ENCODE measurements around the gene PRKCB.

PRKCB gene

GRCh38 chr16:24118126-24118821 lies 282.5 kb downstream of the PRKCB start (continued):
- no peak for TF ChIP-seq BCL11B (tag by site-specific recombination; IDR thresholded peaks at IDR 0.05; ENCODE audit: low read depth)
- no peak for TF ChIP-seq ZNF670 (tag by site-specific recombination; IDR thresholded peaks at IDR 0.05; ENCODE audit: low read depth)
- no peak for TF ChIP-seq ZIC2 (tag by site-specific recombination; IDR thresholded peaks at IDR 0.05)
- peak; percentile 71; the same call in 1 of the 2 replicates for TF ChIP-seq ZBTB17 (tag by site-specific recombination; IDR thresholded peaks at IDR 0.05)
- TF ChIP-seq ZNF398 (tag by site-specific recombination; IDR thresholded peaks at IDR 0.05): no peak
- TF ChIP-seq ZNF48 (tag by site-specific recombination; IDR thresholded peaks at IDR 0.05): no peak
- TF ChIP-seq OVOL3 (tag by site-specific recombination; IDR thresholded peaks at IDR 0.05): no peak
- TF ChIP-seq ZNF16 (tag by site-specific recombination; IDR thresholded peaks at IDR 0.05; ENCODE audit: low read depth): no peak
- no peak for TF ChIP-seq ZNF19 (tag by site-specific recombination; IDR thresholded peaks at IDR 0.05; ENCODE audit: low read depth)

GRCh38 chr16:24119807-24120206 lies 284.0 kb downstream of the PRKCB start:
- ChIA-PET POLR2A (no interaction called here), CTCF (interaction anchor here (0.7 kb wide), 1 partner anchor 396 kb away, joined by 5 read pairs; no protein-coding TSS in a partner anchor)
- Histone ChIP-seq H3K9me3 (ENCODE audit: control insufficient read depth, insufficient read depth, low read depth, low read length) (no peaks in the 10 kb centered on the region), H3K36me3 (ENCODE audit: control insufficient read depth in 2 of 2, insufficient read depth in 1 of 2, low read length in 2 of 2) (no peaks in the 10 kb centered on the region), H3K27ac (ENCODE audit: extremely low read depth, low read depth, low read length) (no peak overlapping the region), H3K4me3 (ENCODE audit: low read depth, low read length) (no peak overlapping the region), H3K4me1 (ENCODE audit: control insufficient read depth, insufficient read depth, low read length) (peaks cover 7% of the 10 kb centered on the region; the same call in 1 of the 2 replicates)
- no peak for TF ChIP-seq ZNF624 (tag by site-specific recombination; IDR thresholded peaks at IDR 0.05)
- no peak for TF ChIP-seq ZNF132 (tag by site-specific recombination; IDR thresholded peaks at IDR 0.05; ENCODE audit: borderline replicate concordance)
- TF ChIP-seq ZSCAN5A (tag by site-specific recombination; IDR thresholded peaks at IDR 0.05): no peak
- no peak for TF ChIP-seq ZNF239 (tag by site-specific recombination; IDR thresholded peaks at IDR 0.05)

GRCh38 chr16:24123275-24123674 lies 287.5 kb downstream of the PRKCB start:
- H3K9me3 ChIP-seq (ENCODE audit: control insufficient read depth, insufficient read depth, low read depth, low read length): no peaks in the 10 kb centered on the region
- no peak for TF ChIP-seq KLF10 (tag by site-specific recombination; IDR thresholded peaks at IDR 0.05)
- TF ChIP-seq ZNF623 (tag by site-specific recombination; IDR thresholded peaks at IDR 0.05): peak; percentile 83; the same call in 1 of the 2 replicates
- TF ChIP-seq ZNF239 (tag by site-specific recombination; IDR thresholded peaks at IDR 0.05): no peak
- no peak for TF ChIP-seq ZBTB10 (tag by site-specific recombination; IDR thresholded peaks at IDR 0.05)
- ChIA-PET POLR2A (no interaction called here), CTCF (no interaction called here)
- no peak overlapping the region for H3K4me3 ChIP-seq (ENCODE audit: low read depth, low read length)
- no peaks in the 10 kb centered on the region for H3K36me3 ChIP-seq (ENCODE audit: control insufficient read depth in 2 of 2, insufficient read depth in 1 of 2, low read length in 2 of 2)
- H3K27ac ChIP-seq (ENCODE audit: extremely low read depth, low read depth, low read length): no peak overlapping the region
- H3K4me1 ChIP-seq (ENCODE audit: control insufficient read depth, insufficient read depth, low read length): no peaks in the 10 kb centered on the region

Data from HEK293 (cell line).